Gastrocnemius medialis (tissue), 4 donors: Measurements from ENCODE around the gene CALHM2. TPM values are rescaled to one million over a fixed set of nuclear protein-coding genes. Genes with fewer than 3 reads are reported as not detected.

ENCODE experiments used
- ATAC-seq, 2 donors: fragments of 150-250 bp; one replicate each; pipeline ENCODE4 v1.9.1; 2016
- DNase-seq, 2 donors: peaks; one replicate each; pipeline ENCODE4 v3.0.0-alpha.2; 2019
- H3K27ac ChIP-seq, 4 donors: fragments of 200-600 bp; sonication (generic); 1 replicate in 1 of 4; 2 replicates in 3 of 4; pipeline ENCODE4 v1.5.1; 2016 to 2018; ENCODE audit warnings: mild to moderate bottlenecking in 2 of 4, moderate library complexity in 1 of 4
- H3K27me3 ChIP-seq, 3 donors: fragments of 200-600 bp; sonication (generic) in 2 of 3; 1 replicate in 1 of 3; 2 replicates in 2 of 3; pipeline versions ENCODE4 v1.5.1 to v1.6.0; 2016 to 2019; ENCODE audit warnings: mild to moderate bottlenecking in 1 of 3, moderate library complexity in 1 of 3
- H3K36me3 ChIP-seq, 2 donors: fragments of 200-600 bp; sonication (generic) in 1 of 2; one replicate each; pipeline ENCODE4 v1.5.1; 2017 to 2018
- H3K4me1 ChIP-seq, 2 donors: fragments of 200-600 bp; sonication (generic) in 1 of 2; one replicate each; pipeline ENCODE4 v1.5.1; 2016 to 2017; ENCODE audit warnings: mild to moderate bottlenecking in 2 of 2
- H3K4me3 ChIP-seq, 4 donors: fragments of 200-600 bp; sonication (generic) in 3 of 4; 1 replicate in 1 of 4; 2 replicates in 3 of 4; pipeline ENCODE4 v1.5.1; 2016 to 2019; ENCODE audit warnings: mild to moderate bottlenecking in 2 of 4
- H3K9me3 ChIP-seq, 3 donors: fragments of 200-600 bp; sonication (generic) in 2 of 3; 1 replicate in 1 of 3; 2 replicates in 2 of 3; pipeline ENCODE4 v1.5.1; 2016 to 2019
- CTCF ChIP-seq, 5 experiments: fragments of 450-650 bp in 3 of 5; fragments of 200-600 bp in 2 of 5; sonication (generic) in 2 of 5; IDR thresholded peaks in 4 of 5; conservative IDR thresholded peaks in 1 of 5; 1 replicate in 4 of 5; 2 replicates in 1 of 5; pipeline ENCODE4 v1.5.1; 2016 to 2019; ENCODE audit warnings: antibody characterized with exemption in 5 of 5, mild to moderate bottlenecking in 3 of 5, moderate library complexity in 3 of 5
- POLR2A ChIP-seq, 2 donors: fragments of 450-650 bp; IDR thresholded peaks; one replicate each; pipeline ENCODE4 v1.6.1; 2017; ENCODE audit warnings: antibody characterized with exemption in 2 of 2, mild to moderate bottlenecking in 2 of 2, moderate library complexity in 2 of 2
- in situ Hi-C, 4 donors: fragments of 200-750 bp; cut with MboI; loops; one replicate each; pipeline versions ENCODE4 v1.15.0 to v1.8.0; 2017; ENCODE audit warnings: low sequenced_read_pairs in 4 of 4
- intact Hi-C: fragments of 100-400 bp; cut with DNase I; formaldehyde crosslinking; loops from one replicate; pipeline ENCODE4 v1.15.1; 2023; ENCODE audit warnings: low total_unique reads
- total RNA-seq, 4 donors: library from RNA; depleted of rRNA; stranded (reverse); fragments of >200 nt; gene quantifications; one replicate each; pipeline versions ENCODE4 v1.1.0 to v1.2.3, GENCODE V29; 2016

Gene CALHM2
- total RNA-seq, 4 donors from 2014 or later: 8.9 to 19.8 (median 16.9) TPM

DNA sequence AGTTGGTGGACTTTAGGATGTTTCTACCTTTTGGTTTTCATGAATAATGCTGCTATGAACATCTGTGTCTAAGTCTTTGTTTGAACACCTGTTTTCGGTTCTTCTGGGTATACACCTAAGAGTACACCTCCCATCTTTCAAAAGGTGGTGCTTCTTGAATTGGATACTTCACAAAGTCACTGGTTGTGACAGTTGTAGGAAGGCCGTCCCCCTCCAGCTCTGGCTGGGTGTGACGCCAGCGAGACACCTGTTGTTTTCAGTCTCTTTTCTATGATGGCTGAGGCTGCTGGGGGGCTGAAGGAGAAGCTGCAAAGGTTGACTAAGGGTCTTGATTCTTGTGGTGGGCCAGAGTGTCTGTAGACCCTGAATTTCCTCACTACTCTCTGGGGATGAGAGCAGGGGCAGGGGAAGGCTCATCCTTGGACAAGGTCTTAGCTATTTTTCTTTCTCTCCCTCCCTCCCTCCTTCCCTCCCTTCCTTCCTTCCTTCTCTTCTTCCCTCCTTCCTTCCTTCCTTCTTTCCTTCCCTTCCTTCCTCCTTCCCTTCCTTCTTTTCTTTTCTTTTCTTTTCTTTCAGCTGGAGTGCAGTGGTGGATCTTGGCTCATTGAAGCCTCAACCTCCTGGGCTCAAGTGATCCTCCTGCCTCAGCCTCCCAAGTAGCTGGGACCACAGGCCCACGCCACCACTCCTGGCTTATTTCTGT, 46.9 kb upstream of the CALHM2 start:
- intact Hi-C loops: no loop called here
- ATAC-seq: no peak

DNA sequence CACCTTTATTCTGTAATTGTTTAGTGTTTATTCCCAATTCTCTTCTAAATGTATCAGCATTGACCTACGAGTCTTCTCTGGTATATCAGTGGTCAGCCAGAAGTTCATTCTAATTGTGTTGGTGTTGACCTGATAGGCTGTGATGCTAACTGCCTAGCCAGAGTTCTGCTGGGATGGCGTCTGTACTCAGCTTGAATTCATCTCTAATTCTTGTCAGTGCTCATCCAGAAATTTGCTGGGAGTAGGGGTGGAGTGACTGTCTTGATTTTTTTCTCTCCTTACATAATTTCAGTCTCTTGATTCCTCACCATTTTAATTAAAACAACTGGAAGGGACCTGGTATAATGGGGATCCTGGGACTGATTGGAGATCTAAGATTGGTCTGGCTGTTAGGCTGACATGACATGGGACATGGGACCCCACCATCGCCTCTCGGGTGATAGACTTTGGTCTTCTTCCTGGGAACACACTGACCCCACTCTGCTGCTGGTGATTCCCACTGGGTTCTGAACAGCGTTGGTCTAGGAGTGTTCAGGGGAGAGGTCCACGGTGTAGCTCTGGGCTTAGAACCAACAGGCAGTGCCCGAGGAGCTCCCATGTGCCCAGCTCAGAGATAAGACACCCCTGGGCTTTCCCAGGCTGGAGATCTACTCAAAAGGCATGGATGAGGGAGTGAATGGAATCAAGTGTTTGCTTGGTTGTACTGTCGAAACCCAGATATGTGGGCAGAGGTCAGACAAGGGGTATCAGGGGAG, 45.2 kb upstream of the CALHM2 start:
- Histone ChIP-seq H3K27ac (no peak overlapping the region), H3K4me1 (peaks cover 0 to 8% of the 10 kb centered on the region in 2 donors), H3K9me3 (no peaks in the 10 kb centered on the region), H3K4me3 (no peak overlapping the region), H3K36me3 (no peaks in the 10 kb centered on the region), H3K27me3 (peaks cover 13 to 15% (median 13%) of the 10 kb centered on the region in 3 donors)
- intact Hi-C loops: no loop called here
- ATAC-seq (no peak), DNase-seq (no peak)
- TF ChIP-seq POLR2A (IDR thresholded peaks at IDR 0.05): no peak
- no peak for TF ChIP-seq CTCF (IDR thresholded peaks at IDR 0.05 in 4 of 5, conservative IDR thresholded peaks at IDR 0.05 in 1 of 5)
- in situ Hi-C loops: no loop called here

More for the DNA sequence above, 46.9 kb upstream of the CALHM2 start:
- H3K9me3 ChIP-seq: no peaks in the 10 kb centered on the region
- H3K36me3 ChIP-seq: no peaks in the 10 kb centered on the region
- H3K27me3 ChIP-seq: peaks cover 7 to 15% (median 11%) of the 10 kb centered on the region in 3 donors
- TF ChIP-seq POLR2A (IDR thresholded peaks at IDR 0.05) (no peak), CTCF (IDR thresholded peaks at IDR 0.05 in 4 of 5, conservative IDR thresholded peaks at IDR 0.05 in 1 of 5) (no peak)
- in situ Hi-C loops: no loop called here
- H3K4me3 ChIP-seq: no peak overlapping the region
- peaks cover 0 to 3% of the 10 kb centered on the region in 2 donors for H3K4me1 ChIP-seq
- DNase-seq: no peak
- no peak overlapping the region for H3K27ac ChIP-seq

- no peak for TF ChIP-seq CTCF (IDR thresholded peaks at IDR 0.05 in 4 of 5, conservative IDR thresholded peaks at IDR 0.05 in 1 of 5)
- TF ChIP-seq POLR2A (IDR thresholded peaks at IDR 0.05): no peak
- in situ Hi-C loops: no loop called here
- Histone ChIP-seq H3K27ac (no peak overlapping the region), H3K27me3 (peaks cover 13 to 15% (median 13%) of the 10 kb centered on the region in 3 donors), H3K9me3 (no peaks in the 10 kb centered on the region), H3K4me1 (peaks cover 0 to 8% of the 10 kb centered on the region in 2 donors), H3K36me3 (no peaks in the 10 kb centered on the region), H3K4me3 (no peak overlapping the region)
- intact Hi-C loops: no loop called here
- no peak for DNase-seq
- no peak for ATAC-seq
Measured at GRCh38 chr10:103495321-103495720, 43.2 kb upstream of the CALHM2 start.

DNA sequence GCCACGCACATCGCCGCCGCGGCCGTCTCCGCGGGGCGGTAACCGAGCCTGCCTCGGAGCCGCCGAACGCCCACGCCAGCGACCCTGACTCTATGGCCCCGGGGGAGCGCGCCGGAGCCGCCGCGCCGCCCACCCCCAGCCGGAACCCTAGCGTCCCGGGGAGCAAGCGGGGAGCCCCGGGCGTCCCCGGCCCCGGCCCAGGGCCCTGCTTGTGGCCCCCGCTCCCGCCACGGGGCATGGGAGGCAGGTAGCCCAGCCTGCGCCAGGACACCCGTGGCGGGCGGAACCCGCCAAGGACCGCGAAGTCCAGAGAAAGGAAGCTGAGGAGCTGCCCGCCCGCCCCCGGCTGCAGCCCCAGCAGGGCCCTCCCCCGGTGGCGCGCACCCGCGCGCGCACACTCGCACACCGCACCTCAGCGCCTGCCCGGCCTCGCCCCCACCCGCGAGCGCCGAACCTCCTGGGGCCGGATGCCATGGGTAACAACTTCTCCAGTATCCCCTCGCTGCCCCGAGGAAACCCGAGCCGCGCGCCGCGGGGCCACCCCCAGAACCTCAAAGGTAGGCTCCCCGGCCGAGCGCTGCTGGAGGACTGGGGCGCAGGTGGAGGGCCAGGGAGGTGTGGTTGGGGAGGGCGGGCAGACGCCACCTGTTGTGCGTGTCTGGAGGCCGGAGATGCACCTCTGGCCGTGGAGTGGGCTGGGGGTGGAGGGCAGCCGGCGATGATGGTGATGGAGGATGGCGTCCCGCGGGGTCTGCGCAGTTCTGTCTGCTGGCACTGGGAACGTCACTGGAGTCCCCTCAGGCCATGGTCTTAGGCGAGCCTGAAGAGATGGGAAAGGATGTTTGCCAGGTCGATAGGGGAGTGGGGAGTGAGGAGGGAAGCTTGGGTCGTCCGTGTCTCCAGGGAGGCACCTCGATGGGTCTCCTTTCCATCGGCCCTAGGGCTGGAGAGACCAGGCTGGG, 42.0 kb upstream of the CALHM2 start:
- Histone ChIP-seq H3K9me3 (no peaks in the 10 kb centered on the region), H3K4me3 (peak overlapping the region; percentile 42 to 61 (median 51)), H3K27ac (no peak overlapping the region), H3K4me1 (peaks cover 0 to 8% of the 10 kb centered on the region in 2 donors), H3K27me3 (peaks cover 13 to 15% (median 13%) of the 10 kb centered on the region in 3 donors), H3K36me3 (no peaks in the 10 kb centered on the region)
- peak in 1 of 2 donors; percentile 8 for ATAC-seq
- intact Hi-C loops: no loop called here
- no peak for DNase-seq
- TF ChIP-seq CTCF (IDR thresholded peaks at IDR 0.05 in 4 of 5, conservative IDR thresholded peaks at IDR 0.05 in 1 of 5): no peak
- in situ Hi-C loops: no loop called here
